ENCODE data around the gene PRPF31. TPM values are rescaled to one million over a fixed set of nuclear protein-coding genes. Genes with fewer than 3 reads are reported as not detected.
A peak's percentile ranks its signal among the peaks of the same experiment; 100 is the strongest.

The PRPF31 gene
- total and polyA plus RNA-seq, 2 of the 13 experiments (the other 11 are each of a cell fraction or from before 2014, with no cell fraction given) = 23.8 to 63.8 TPM

DNA sequence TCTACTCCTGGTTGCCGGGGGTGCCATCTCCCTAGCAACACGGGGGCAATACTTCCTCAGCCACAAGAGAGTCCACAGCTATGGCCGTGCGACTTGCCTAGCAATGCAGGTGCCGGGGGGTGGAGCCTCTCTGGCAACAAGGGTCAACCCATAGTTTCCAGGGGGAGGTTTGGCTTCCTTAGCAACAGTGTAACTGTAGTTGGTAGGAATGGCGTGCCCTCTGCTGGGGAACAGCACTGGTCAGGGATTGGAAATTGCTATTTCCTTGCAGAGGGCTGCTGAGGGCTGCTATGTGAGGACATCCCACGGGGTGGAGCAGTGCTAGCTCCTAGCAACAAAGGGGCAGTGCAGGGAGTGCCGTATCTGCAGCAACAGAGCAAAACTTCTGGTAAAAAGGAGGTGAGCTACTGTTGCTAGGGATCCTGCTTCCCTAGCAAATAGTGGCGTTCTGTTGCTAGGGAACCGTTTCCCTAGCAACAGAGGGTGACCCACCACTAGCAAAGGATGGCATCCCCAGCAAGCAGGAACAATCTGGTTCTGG, 64.4 kb downstream of the PRPF31 start:
- ChIA-PET CTCF (ENCODE audit: low intra/inter-chr PET ratio, low total read pairs) (no interaction called here), POLR2A (interaction anchor here (1.2 kb wide), 1 partner anchor 43 kb away, joined by 4 read pairs; no protein-coding TSS in a partner anchor)
- H4K20me1 ChIP-seq (ENCODE audit: insufficient read depth, low read length) = peaks cover 5% of the 10 kb centered on the region; the same call in 1 of the 2 replicates
- intact Hi-C loops (cut with micrococcal nuclease; ENCODE audit: unreplicated experiment) = no loop called here
- FAIRE-seq = peak; percentile 62
- H3K4me1 ChIP-seq (ENCODE audit: insufficient read depth, low read length) = no peaks in the 10 kb centered on the region
- peak; percentile 62 for DNase-seq (ENCODE audit: low spot score)
- ATAC-seq = peak; percentile 89
- no peak overlapping the region for H3K4me3 ChIP-seq (replicated peaks in 1 of 3; ENCODE audit: insufficient read depth in 1 of 3, low read depth in 2 of 3, low read length in 3 of 3)
- H3K27ac ChIP-seq (ENCODE audit: extremely low read length, insufficient read depth, low read length) = peak overlapping the region; percentile 2
- H2AFZ ChIP-seq (ENCODE audit: low read length) = no peak overlapping the region
- no peaks in the 10 kb centered on the region for H3K79me2 ChIP-seq (ENCODE audit: insufficient read depth, low read length)
- H3K36me3 ChIP-seq (replicated peaks in 1 of 2; ENCODE audit: control insufficient read depth in 1 of 2, insufficient read depth in 2 of 2, low read length in 2 of 2) = peaks cover 1 to 11% of the 10 kb centered on the region in 2 experiments; a peak in 3 of 5 replicates
- no peak overlapping the region for H3K4me2 ChIP-seq (ENCODE audit: low read depth, low read length)
- BruUV-seq (replicated peaks) = no TSS peak
- no peaks in the 10 kb centered on the region for H3K9me3 ChIP-seq (ENCODE audit: low read length)
- no peaks in the 10 kb centered on the region for H3K27me3 ChIP-seq (ENCODE audit: control insufficient read depth in 1 of 2, insufficient read depth in 2 of 2, low read length in 2 of 2)
- in situ Hi-C loops (cut with HindIII; ENCODE audit: extremely low pct_ligation_motif_present, low pct_unique_long_range_greater_than_20kb) = no loop called here
- 80% methylated on average over 8 of the region's 10 CpGs for WGBS (ENCODE audit: low lambda C conversion rate)
- no peak overlapping the region for H3K9ac ChIP-seq (ENCODE audit: insufficient read depth, low read depth, low read length)
- TF ChIP-seq CENPX (CRISPR knock-in tag; IDR thresholded peaks at IDR 0.05) (no peak), ZMAT3 (CRISPR knock-in tag; conservative IDR thresholded peaks at IDR 0.05) (no peak), ZSCAN12 (CRISPR knock-in tag; IDR thresholded peaks at IDR 0.05) (no peak), ZSCAN31 (CRISPR knock-in tag; IDR thresholded peaks at IDR 0.05; ENCODE audit: low read depth) (no peak), RNF2 (conservative IDR thresholded peaks at IDR 0.05; ENCODE audit: low read depth) (no peak), ZNF10 (CRISPR knock-in tag; IDR thresholded peaks at IDR 0.05; ENCODE audit: borderline replicate concordance, low read depth) (no peak), SPEN (CRISPR knock-in tag; IDR thresholded peaks at IDR 0.05; ENCODE audit: low read depth) (no peak), ZNF337 (CRISPR knock-in tag; IDR thresholded peaks at IDR 0.05; ENCODE audit: borderline replicate concordance, low read depth) (no peak), RFX1 (IDR thresholded peaks at IDR 0.05) (peak; percentile 82), ZNF468 (CRISPR knock-in tag; IDR thresholded peaks at IDR 0.05) (no peak), MATR3 (CRISPR knock-in tag; IDR thresholded peaks at IDR 0.05) (no peak), ZNF569 (CRISPR knock-in tag; IDR thresholded peaks at IDR 0.05; ENCODE audit: borderline replicate concordance) (no peak), RAD21 (CRISPR knock-in tag; IDR thresholded peaks at IDR 0.05) (peak; percentile 37; the same call in 1 of the 2 replicates), SIN3A (IDR thresholded peaks at IDR 0.05; ENCODE audit: borderline replicate concordance, low read depth, low read length) (no peak), SMC3 (IDR thresholded peaks at IDR 0.05; ENCODE audit: low read length) (peak; percentile 64; the same call in 1 of the 2 replicates), ISL2 (CRISPR knock-in tag; IDR thresholded peaks at IDR 0.05) (no peak), SALL2 (CRISPR knock-in tag; IDR thresholded peaks at IDR 0.05) (no peak), FIP1L1 (IDR thresholded peaks at IDR 0.05; ENCODE audit: borderline replicate concordance, insufficient read depth, low read depth, low read length) (no peak), ZNF589 (CRISPR knock-in tag; conservative IDR thresholded peaks at IDR 0.05) (no peak), SNRNP70 (IDR thresholded peaks at IDR 0.05; ENCODE audit: low read depth, low read length) (no peak), RXRB (CRISPR knock-in tag; IDR thresholded peaks at IDR 0.05; ENCODE audit: borderline replicate concordance) (no peak), ZNF772 (CRISPR knock-in tag; IDR thresholded peaks at IDR 0.05) (no peak), ZNF709 (CRISPR knock-in tag; IDR thresholded peaks at IDR 0.05) (no peak), POLR2G (IDR thresholded peaks at IDR 0.05; ENCODE audit: low read depth, low read length) (no peak), GPN1 (CRISPR knock-in tag; IDR thresholded peaks at IDR 0.05; ENCODE audit: borderline replicate concordance) (no peak), CC2D1A (CRISPR knock-in tag; IDR thresholded peaks at IDR 0.05) (no peak), ZNF816 (CRISPR knock-in tag; IDR thresholded peaks at IDR 0.05; ENCODE audit: borderline replicate concordance) (no peak), HES4 (CRISPR knock-in tag; IDR thresholded peaks at IDR 0.05; ENCODE audit: borderline replicate concordance) (no peak), PITX1 (CRISPR knock-in tag; IDR thresholded peaks at IDR 0.05) (no peak)
- TF ChIP-seq, protein P1, sequence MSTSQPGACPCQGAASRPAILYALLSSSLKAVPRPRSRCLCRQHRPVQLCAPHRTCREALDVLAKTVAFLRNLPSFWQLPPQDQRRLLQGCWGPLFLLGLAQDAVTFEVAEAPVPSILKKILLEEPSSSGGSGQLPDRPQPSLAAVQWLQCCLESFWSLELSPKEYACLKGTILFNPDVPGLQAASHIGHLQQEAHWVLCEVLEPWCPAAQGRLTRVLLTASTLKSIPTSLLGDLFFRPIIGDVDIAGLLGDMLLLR (CRISPR knock-in tag; IDR thresholded peaks at IDR 0.05) = no peak
